ENCODE data around the gene SDF2. TPM values are rescaled to one million over a fixed set of nuclear protein-coding genes. Genes with fewer than 3 reads are reported as not detected.
"Not testable (repeated sequence)": the region's sequence is repeated elsewhere in the genome, so short reads cannot be mapped to it uniquely, and the experiment has no call there.

SDF2 gene
- total RNA-seq, 1 donor from 2014 or later = 105 TPM

- no peak for DNase-seq (ENCODE audit: low read depth in 2 of 2)
Measured at GRCh38 chr17:28685366-28685765, 23.7 kb upstream of the SDF2 start.

GRCh38 chr17:28684963-28685362, 23.3 kb upstream of the SDF2 start:
- DNase-seq (ENCODE audit: low read depth in 2 of 2) = peak; percentile 9 to 13

GRCh38 chr17:28682655-28683054, 20.9 kb upstream of the SDF2 start:
- no peak for DNase-seq (ENCODE audit: low read depth in 2 of 2)

- peak in 1 of 2 donors; percentile 20 for DNase-seq (ENCODE audit: low read depth in 2 of 2)
Measured at GRCh38 chr17:28675980-28676379, 14.3 kb upstream of the SDF2 start.

GRCh38 chr17:28675490-28675889, 13.8 kb upstream of the SDF2 start:
- no peak for DNase-seq (ENCODE audit: low read depth in 2 of 2)

GRCh38 chr17:28669918-28670317, 8.2 kb upstream of the SDF2 start:
- no peak for DNase-seq (ENCODE audit: low read depth in 2 of 2)

GRCh38 chr17:28667870-28668269, 6.2 kb upstream of the SDF2 start:
- no peak for DNase-seq (ENCODE audit: low read depth in 2 of 2)

GRCh38 chr17:28665994-28666393, 4.3 kb upstream of the SDF2 start:
- no peak for DNase-seq (ENCODE audit: low read depth in 2 of 2)

GRCh38 chr17:28663723-28664122, 2.0 kb upstream of the SDF2 start:
- DNase-seq (ENCODE audit: low read depth in 2 of 2) = no peak

GRCh38 chr17:28662527-28662829, 772 bp upstream of the SDF2 start:
- no peak for DNase-seq (ENCODE audit: low read depth in 2 of 2)

- not testable (repeated sequence) for DNase-seq (ENCODE audit: low read depth in 2 of 2)
Measured at GRCh38 chr17:28659497-28659881, 2.2 kb downstream of the SDF2 start.

GRCh38 chr17:28658766-28659496, 2.8 kb downstream of the SDF2 start:
- not testable (repeated sequence) for DNase-seq (ENCODE audit: low read depth in 2 of 2)

- not testable (repeated sequence) for DNase-seq (ENCODE audit: low read depth in 2 of 2)
Measured at GRCh38 chr17:28658342-28658741, 3.4 kb downstream of the SDF2 start.

- peak in 1 of 2 donors; percentile 26 for DNase-seq (ENCODE audit: low read depth in 2 of 2)
Measured at GRCh38 chr17:28657756-28658155, 4.0 kb downstream of the SDF2 start.

- DNase-seq (ENCODE audit: low read depth in 2 of 2) = no peak
Measured at GRCh38 chr17:28655160-28655559, 6.5 kb downstream of the SDF2 start.

GRCh38 chr17:28648698-28649097, 13.0 kb downstream of the SDF2 start:
- DNase-seq (ENCODE audit: low read depth in 2 of 2) = no peak

GRCh38 chr17:28646039-28646754, 15.5 kb downstream of the SDF2 start:
- DNase-seq (ENCODE audit: low read depth in 2 of 2) = peak in 1 of 2 donors; percentile 19

GRCh38 chr17:28645576-28645939, 16.1 kb downstream of the SDF2 start:
- no peak for DNase-seq (ENCODE audit: low read depth in 2 of 2)

- peak; percentile 97 to 98 for DNase-seq (ENCODE audit: low read depth in 2 of 2)
Measured at GRCh38 chr17:28644787-28645575, 16.7 kb downstream of the SDF2 start, which contains the start of gene BLTP2. TSS of gene BLTP2 (minus strand) at chr17:28645158. CDS start at chr17:28645056, 102 bp downstream.

GRCh38 chr17:28643983-28644786, 17.5 kb downstream of the SDF2 start:
- DNase-seq (ENCODE audit: low read depth in 2 of 2) = peak; percentile 49 to 50

- no peak for DNase-seq (ENCODE audit: low read depth in 2 of 2)
Measured at GRCh38 chr17:28641579-28641978, 20.1 kb downstream of the SDF2 start.
